NB4 (cell line): Measurements from ENCODE around the gene INHBB.

ENCODE experiments used
- CTCF ChIP-seq: IDR thresholded peaks from one replicate; pipeline ENCODE4 v1.5.1; 2012; ENCODE audit warnings: low read depth, low read length
- MYC ChIP-seq: IDR thresholded peaks from 2 replicates; pipeline ENCODE4 v1.6.1; 2011; ENCODE audit warnings: low read depth, low read length
- POLR2A ChIP-seq: IDR thresholded peaks from 2 replicates; pipeline ENCODE4 v1.6.1; 2011; ENCODE audit warnings: mild to moderate bottlenecking; ENCODE audit not compliant: insufficient read length; ENCODE audit errors: extremely low read depth

- TF ChIP-seq CTCF: no peak
- no peak for TF ChIP-seq POLR2A
- no peak for TF ChIP-seq MYC
Observed at GRCh38 chr2:120300385-120300784, 45.6 kb upstream of the INHBB start.
